Stromal cell of bone marrow (primary cell): ENCODE data around the gene CD72.
"Not testable (repeated sequence)": the region's sequence is repeated elsewhere in the genome, so short reads cannot be mapped to it uniquely, and the experiment has no call there.

Experiments
- DNase-seq: peaks from one replicate; pipeline ENCODE4 v3.0.0-alpha.2; 2012; ENCODE audit warnings: low read depth

Gene CD72

DNA sequence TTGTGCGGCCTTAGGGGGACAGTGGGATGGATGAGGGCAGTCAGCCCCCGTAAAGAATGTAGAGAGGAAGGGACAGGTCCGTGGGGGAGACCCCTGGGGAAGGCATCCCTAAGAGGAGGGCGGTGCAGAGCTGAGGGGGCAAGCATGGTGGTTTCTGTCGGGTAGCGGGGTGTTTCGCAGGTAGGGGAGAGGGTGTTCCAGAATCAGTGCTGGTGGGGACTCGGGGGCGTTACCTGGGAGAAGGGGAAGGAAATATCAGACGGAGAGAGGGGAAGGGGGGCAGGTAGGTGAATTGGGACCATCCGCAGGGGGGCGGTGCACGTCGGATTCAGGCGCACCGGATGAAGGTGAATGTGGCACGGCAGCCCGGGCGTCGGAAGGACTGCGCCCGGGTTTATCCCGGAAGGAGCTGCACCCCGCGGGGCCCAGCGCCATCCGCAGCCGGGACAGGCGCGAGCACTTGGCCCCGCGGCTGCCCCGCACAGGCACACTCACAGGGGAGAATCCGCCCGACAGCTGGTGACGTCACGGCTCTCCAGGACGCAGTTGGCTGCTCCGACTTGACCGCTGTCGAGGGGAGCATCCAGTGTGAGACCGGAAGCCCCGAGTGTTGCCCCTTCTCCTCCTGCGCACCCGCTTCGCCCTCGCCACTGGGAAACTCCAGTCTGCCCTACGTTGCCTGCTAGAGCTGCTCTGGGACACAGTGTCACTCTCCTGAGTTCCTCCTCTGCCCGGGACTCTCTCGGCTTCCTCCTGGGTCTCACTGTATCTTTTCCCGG lies 1.3 kb downstream of the CD72 start:
- DNase-seq: peak; percentile 22

GRCh38 chr9:35615981-35616680 lies 2.1 kb downstream of the CD72 start:
- DNase-seq: no peak

DNA sequence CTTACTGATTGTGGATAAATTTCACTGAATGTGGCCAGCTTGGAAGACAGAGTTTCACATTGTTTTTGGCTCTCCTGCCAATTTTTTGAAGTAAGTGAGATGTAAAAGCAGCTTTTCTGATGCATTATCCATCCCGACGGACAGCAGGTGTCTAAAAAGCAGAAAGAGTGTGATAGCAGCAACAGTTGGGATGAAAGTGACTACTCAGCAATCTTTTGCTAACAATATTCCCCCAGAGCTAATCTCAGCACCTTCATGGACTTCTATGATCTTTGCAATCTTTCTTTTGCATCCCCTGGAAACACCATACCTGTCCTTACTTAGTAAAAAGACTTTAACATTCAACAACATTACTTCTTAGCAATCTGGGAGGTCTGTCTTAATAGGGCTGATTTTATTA lies 5.4 kb downstream of the CD72 start:
- no peak for DNase-seq

DNA sequence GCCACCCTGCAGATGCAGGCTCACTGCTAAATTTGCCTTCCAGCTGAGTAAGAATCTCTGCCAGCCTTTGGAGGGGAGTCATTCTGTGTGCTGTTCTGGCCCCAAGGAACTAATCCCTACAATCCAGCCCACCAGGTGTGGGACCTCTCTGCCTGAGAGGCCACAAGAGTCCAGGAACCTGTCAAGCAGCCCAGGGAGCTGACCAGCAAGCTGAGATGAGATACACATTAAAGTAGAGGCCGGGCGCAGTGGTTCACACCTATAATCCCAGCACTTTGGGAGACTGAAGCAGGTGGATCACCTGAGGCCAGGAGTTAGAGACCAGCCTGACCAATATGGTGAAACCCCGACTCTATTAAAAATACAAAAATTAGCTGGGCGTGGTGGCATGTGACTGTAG lies 6.1 kb downstream of the CD72 start:
- DNase-seq: not testable (repeated sequence)

DNA sequence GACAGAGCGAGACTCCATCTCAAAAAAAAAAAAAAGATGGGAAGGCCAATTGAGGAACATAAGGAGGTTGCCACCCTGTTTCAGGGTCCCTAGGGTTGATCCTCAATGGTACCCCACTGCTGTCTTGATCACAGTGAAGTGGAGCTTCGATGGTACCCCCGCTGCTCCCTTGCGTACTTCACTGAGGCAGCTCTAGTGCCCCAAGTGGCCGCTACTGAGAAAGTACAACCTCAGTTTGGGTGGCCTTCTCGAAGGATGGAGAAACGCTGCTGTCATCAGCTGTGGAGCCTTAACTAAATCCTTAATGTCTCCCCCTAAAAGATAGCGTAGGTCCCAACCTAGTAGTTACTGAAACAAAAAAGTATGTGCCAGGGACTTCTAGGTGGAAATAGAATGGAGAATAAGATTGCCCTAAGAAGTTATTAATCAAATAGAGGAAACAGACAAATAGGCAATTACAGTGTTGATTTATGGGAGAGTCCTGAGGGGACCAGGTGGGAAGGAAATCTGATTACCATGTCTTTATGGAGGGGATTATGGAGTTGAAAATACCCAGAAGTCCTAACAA lies 6.9 kb downstream of the CD72 start:
- DNase-seq: no peak

DNA sequence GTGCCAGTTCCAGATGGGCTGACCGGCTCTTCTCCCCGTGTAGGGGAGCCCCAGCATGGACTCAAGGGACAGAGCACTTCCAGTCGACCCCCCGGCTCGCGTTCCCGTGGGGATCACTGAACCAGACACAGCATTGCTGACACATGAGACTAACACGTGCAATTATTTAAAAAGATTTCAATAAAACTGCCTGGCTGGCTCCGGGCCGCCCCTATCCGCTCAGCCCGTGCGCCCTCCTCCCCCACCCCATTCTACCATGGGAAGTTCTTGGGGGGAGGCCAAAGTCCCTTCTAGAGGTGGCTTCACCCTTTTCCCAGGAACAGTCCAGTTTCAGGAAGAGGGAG lies 8.4 kb downstream of the CD72 start:
- no peak for DNase-seq

- no peak for DNase-seq
Measured at GRCh38 chr9:35609001-35609819, 9.0 kb downstream of the CD72 start.

DNA sequence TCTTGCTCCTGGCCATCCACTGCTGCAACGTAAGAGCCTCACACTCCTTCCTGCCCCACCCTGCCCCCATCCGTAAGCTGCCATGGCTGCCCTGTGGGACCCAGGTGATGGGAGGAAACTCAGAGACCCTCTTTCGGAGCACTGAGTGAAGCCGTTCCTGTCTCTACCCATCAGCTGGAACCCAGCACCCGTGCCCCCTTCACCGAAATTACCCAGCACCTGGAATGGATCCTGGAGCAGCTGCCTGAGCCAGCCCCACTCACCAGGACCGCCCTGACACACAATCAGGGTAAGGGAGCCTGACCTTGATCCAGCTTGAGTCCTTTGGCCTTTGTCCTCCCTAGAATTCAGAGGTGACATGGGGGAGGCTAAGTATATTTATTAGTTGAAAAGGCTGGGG lies 10.0 kb downstream of the CD72 start:
- no peak for DNase-seq

DNA sequence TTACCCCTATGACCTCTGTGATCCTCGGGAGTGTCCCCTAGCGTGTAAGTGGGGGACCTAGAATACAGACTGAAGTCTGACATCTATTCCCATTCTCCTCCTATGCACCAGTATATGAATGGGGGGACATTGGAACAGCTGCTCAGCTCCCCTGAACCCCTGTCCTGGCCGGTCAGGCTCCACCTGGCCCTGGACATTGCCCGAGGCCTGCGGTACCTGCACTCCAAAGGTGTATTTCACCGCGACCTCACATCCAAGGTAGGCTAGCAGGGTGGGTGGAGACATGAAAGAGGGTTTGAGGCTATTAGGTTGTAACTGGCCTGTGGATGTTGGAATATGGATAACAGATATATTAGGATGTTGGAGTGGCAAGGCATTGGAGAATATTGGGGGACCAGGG lies 11.5 kb downstream of the CD72 start:
- no peak for DNase-seq

DNA sequence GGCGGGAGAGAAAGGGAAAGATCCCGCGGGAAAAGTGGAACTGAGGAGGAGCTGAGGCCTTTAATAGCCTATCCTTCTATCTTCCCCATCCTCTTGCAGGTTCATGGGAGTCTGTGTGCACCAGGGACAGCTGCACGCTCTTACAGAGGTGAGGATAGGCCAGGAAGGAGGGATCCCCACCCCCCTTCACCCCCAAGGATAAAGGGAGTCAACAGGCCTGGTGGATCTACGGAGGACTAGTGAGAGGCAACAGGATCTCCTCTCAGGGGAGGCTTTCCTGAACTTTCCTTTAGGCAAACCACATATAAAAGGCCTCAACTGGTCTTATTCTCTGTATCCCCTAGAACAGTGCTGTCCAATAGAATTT lies 12.1 kb downstream of the CD72 start:
- DNase-seq: no peak

DNA sequence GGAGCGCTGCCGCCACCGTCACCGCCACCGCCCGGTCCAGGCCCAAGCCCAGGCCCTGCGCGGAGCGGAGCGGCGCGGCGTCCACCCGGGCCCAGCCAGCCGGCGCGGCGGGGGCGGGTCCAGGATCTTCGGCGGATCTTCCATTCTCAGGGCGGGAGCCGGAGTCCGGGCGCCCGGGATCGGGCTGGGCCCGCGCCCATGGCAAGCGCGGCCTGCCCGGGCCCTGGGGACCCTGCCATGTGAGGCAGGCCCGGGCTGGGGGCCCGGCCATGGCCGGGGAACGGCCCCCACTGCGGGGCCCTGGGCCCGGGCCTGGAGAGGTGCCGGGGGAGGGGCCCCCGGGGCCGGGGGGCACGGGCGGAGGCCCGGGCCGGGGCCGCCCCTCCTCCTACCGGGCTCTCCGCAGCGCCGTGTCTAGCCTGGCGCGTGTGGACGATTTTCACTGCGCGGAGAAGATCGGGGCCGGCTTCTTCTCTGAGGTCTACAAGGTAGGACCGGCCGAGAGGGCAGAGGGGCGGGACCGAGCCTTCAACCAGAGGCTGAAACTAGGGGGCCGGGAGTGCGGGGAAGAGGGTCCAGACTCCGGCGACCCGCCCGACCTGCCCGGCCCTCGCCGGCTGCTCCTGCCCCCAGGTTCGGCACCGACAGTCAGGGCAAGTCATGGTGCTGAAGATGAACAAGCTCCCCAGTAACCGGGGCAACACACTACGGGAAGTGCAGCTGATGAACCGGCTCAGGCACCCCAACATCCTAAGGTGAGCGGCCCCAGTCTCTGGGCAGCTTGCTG lies 12.7 kb downstream of the CD72 start:
- DNase-seq: no peak

- peak; percentile 29 for DNase-seq
Measured at GRCh38 chr9:35604578-35605350, 13.4 kb downstream of the CD72 start, which contains the start of gene TESK1. TSS of gene TESK1 (plus strand) at chr9:35605262. CDS start at chr9:35605620, 358 bp downstream.

DNA sequence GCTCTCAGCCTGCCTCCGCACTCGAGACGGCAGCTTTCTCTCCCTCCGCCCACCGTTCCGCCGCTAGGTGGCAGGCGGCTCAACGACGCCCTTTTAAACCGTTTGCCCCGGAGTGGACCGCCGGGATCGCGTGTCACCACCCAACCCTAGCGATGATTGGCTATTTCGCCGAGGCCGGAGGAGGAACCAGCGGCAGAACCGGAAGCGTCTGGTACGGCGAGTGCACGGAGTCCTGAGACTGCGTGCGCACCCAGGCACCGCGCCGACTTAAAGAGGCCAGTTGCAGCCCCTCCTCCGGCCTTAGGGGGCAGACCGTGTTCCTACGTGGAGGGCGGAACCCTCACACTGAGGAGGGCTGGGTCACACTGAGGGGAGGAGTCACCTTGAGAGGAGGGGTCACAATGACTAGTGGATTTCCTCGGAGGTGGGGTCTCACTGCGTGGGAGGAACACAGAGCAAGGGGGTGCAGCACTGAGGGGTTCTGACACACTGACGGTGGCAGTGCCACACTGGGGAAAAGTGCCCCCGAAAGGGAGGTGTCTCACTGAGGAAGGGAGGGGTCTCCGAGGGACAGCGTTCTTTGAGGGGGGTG lies 14.1 kb downstream of the CD72 start:
- peak; percentile 99 for DNase-seq

DNA sequence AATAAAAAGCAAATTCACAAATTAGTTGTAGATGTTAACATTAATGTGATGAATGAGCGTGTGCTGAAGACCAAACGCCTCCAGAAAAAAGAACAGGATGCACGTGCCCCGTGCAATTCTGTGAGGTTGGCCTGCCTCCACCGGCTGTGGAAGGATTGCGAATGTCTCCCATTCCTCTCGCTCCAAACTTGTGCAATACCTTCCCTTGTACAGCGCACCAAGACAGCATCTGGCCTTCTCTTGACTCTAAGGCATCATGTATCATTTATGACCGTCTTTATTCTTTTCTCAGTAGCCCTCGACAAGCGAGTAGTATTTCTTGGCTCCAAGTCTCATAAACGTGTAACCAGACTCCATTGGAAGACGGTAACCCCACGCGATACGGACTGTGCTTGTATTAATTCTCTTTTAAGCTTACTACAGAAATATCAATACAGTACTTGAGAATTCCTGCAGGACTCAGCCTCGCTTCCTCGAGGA lies 14.7 kb downstream of the CD72 start:
- peak; percentile 58 for DNase-seq

DNA sequence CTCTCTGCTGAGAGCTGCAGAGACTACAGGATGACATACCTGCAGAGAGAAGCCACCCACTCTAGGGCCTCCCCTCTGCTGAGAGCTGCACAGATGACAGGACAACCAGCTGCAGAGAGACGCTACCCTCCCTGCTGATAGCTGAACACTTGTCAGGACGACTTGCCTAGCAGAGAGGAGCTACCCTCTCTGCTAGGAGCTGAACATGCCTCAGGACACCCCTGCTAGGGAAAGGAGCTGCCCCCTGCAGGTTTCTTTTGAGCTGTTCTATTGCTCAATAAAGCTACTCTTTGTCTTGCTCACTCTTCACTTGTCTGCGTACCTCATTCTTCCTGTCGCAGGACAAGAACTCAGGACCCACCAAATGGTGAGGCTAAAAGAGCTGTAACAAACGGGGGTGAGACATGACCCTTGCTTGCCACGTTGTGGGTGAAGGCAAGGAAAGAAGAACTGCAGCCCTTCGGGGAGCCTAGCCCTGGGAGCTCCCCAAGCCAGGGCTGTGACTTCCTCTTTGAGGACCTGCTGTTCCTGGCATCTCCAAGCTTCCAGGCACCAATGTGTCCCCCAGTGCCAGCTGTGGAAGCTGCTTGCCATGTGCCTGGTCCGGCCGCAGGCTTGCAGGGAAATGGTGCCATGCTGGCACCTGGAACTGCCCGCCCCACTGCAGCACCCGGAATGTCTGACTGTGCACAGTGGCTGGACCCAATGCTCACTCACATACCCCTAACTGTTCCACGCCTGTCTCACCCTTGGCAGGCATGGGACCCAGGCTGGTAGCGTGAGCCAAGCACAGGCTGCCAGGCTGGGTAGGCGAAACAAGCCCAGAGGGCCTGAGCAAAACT lies 18.2 kb downstream of the CD72 start:
- DNase-seq: no peak

DNA sequence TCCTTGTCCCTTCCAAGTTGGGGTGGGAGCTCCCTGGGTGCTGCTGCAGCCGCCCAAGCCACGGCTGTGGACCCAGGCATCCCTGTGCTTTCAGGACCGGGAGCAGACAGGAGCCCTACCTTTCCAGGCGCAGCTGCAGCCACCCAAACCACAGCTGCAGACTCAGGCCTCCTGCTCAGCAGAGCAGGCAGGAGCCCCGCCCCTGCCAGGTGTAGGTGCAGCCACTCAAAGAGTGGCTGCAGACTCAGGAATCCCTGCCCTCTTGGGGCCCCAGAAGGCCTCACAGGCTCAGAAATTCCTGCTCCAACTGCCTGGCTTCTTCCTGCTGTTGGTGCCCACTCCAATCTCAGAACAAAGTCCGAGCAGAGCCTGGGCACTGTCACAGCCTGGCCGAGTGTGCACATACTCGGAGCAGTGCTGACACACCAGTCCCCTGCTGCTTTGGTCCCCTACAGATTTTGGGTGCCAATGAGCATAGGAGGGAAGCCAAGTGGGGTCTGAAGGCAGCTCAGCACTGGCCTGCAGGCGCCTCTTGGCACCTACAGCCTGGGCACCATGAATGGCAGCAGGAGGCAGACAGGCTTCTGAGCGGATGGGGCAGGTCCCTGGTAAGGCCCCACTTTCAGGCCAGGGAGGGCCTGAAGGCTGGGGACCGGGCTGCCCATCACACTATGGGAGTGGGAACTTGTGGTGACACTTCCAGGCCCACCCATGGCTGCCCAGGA lies 19.2 kb downstream of the CD72 start:
- no peak for DNase-seq

DNA sequence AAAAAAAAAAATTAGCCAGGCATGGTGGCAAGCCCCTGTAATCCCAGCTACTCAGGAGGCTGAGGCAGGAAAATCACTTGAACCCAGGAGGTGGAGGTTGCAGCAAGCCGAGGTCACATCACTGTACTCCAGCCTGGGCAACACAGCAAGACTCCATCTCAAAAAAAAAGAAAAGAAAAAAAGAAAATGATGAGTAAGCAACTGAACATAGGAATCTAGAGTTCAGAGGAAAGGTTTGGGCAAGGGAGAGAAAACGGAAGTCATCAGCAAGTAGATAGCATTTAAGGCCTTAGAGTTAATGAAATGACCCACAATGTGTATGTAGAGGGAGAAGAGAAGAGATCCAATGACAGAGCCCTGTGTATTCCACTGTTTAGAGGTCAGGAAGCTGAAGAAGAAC lies 21.3 kb downstream of the CD72 start:
- DNase-seq: not testable (repeated sequence)

GRCh38 chr9:35594471-35594870 lies 23.7 kb downstream of the CD72 start:
- no peak for DNase-seq

DNA sequence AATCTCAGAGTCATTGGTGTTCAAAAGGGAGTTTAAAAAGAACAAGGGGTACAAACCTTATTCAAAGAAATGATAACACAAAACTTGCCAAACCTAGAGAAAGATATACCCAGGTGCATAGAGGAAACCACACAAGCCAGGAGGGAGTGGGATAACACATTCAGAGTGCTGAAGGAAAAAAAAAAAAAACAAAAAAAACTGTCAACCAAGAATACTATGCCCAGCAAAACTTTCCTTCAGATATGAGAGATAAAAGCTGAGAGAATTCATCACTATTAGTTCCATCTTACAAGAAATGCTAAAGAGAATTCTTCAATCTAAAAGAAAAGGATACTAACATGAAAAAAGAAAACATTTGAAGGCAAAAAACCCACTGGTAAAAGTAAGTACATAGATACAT lies 24.6 kb downstream of the CD72 start:
- DNase-seq: no peak
